HepG2 (cell line): ENCODE results near the gene AZU1. TPM values are rescaled to one million over a fixed set of nuclear protein-coding genes. Genes with fewer than 3 reads are reported as not detected.
A peak's percentile ranks its signal among the peaks of the same experiment; 100 is the strongest.

Source experiments
- BRD4 ChIP-seq: sonication (generic); formaldehyde crosslinking; IDR thresholded peaks from 2 replicates; pipeline ENCODE4 v1.4.0; 2020; ENCODE audit warnings: missing genetic modification reagents
- FOSL2 ChIP-seq: sonication (generic); formaldehyde crosslinking; IDR thresholded peaks from 2 replicates; pipeline ENCODE4 v1.4.0; 2020; ENCODE audit warnings: missing genetic modification reagents
- IRF2 ChIP-seq: IDR thresholded peaks from 2 replicates; pipeline ENCODE4 v1.6.1; 2018; ENCODE audit warnings: missing genetic modification reagents, missing compliant biosample characterization
- NBN ChIP-seq: fragments of 450-650 bp; conservative IDR thresholded peaks from 2 replicates; pipeline ENCODE4 v1.6.1; 2017
- PCBP2 ChIP-seq: fragments of 200-400 bp; formaldehyde crosslinking; optimal IDR thresholded peaks from 2 replicates; pipeline ENCODE3; 2018; ENCODE audit warnings: low read length, low read depth; ENCODE audit not compliant: poor library complexity, severe bottlenecking
- SCMH1 ChIP-seq: sonication (generic); formaldehyde crosslinking; IDR thresholded peaks from 2 replicates; pipeline ENCODE4 v1.9.0; 2021; ENCODE audit warnings: missing genetic modification reagents, mild to moderate bottlenecking, borderline replicate concordance
- SUZ12 ChIP-seq: fragments of 150-350 bp; IDR thresholded peaks from 2 replicates; pipeline ENCODE4 v1.6.1; 2014; ENCODE audit warnings: low read depth, low read length
- SYNCRIP ChIP-seq: fragments of 200-400 bp; formaldehyde crosslinking; IDR thresholded peaks from 2 replicates; pipeline ENCODE4 v1.6.1; 2018; ENCODE audit warnings: mild to moderate bottlenecking, low read depth, low read length; ENCODE audit not compliant: insufficient read depth
- XRCC5 ChIP-seq: fragments of 200-400 bp; formaldehyde crosslinking; optimal IDR thresholded peaks from 2 replicates; pipeline ENCODE3; 2017; ENCODE audit warnings: mild to moderate bottlenecking, low read length
- ZNF282 ChIP-seq: fragments of 450-650 bp; IDR thresholded peaks from 2 replicates; pipeline ENCODE4 v1.6.1; 2018; ENCODE audit not compliant: partially characterized antibody
- ZSCAN12 ChIP-seq: sonication (generic); formaldehyde crosslinking; IDR thresholded peaks from 2 replicates; pipeline ENCODE4 v1.9.0; 2021; ENCODE audit warnings: mild to moderate bottlenecking, missing genetic modification reagents
- polyA plus RNA-seq, 8 experiments: library from polyadenylated mRNA; depleted of rRNA in 3 of 8; stranded (reverse) in 7 of 8; unstranded in 1 of 8; fragments of >200 nt; fragmentation: Illumina TruSeq in 4 of 8; extraction: Trizol in 4 of 8; gene quantifications; 2 replicates each; pipeline versions ENCODE4 v1.2.1 to v1.2.3, GENCODE V29; 2011 to 2016; ENCODE audit warnings: low read depth in 4 of 8, missing spikeins in 1 of 8, mixed read lengths in 1 of 8; ENCODE audit not compliant: insufficient read depth in 1 of 8
- total RNA-seq, 5 experiments: library from RNA; depleted of rRNA; stranded (reverse); fragments of >200 nt; fragmentation: Illumina TruSeq; extraction: Trizol; gene quantifications; 2 replicates each; pipeline ENCODE4 v1.2.3, GENCODE V29; 2016; ENCODE audit warnings: low read depth in 1 of 5
- TF ChIP-seq, protein P1 (sequence below): sonication (generic); formaldehyde crosslinking; IDR thresholded peaks from 2 replicates; pipeline ENCODE4 v1.5.1; 2020; ENCODE audit warnings: mild to moderate bottlenecking, missing genetic modification reagents, borderline replicate concordance
- TF ChIP-seq, protein P2 (sequence below): IDR thresholded peaks from 2 replicates; pipeline ENCODE4 v1.6.1; 2016; ENCODE audit warnings: low read depth, control low read depth
- TF ChIP-seq, protein P3 (sequence below): sonication (generic); formaldehyde crosslinking; IDR thresholded peaks from 2 replicates; pipeline ENCODE4 v1.4.0; 2020; ENCODE audit warnings: missing genetic modification reagents
- TF ChIP-seq, protein P4 (sequence below): sonication (generic); formaldehyde crosslinking; IDR thresholded peaks from 2 replicates; pipeline ENCODE4 v1.8.1; 2022; ENCODE audit warnings: mild to moderate bottlenecking, missing genetic modification reagents
- TF ChIP-seq, protein P5 (sequence below): sonication (generic); formaldehyde crosslinking; IDR thresholded peaks from 2 replicates; pipeline ENCODE4 v1.5.1; 2020; ENCODE audit warnings: missing genetic modification reagents, mild to moderate bottlenecking, borderline replicate concordance
- TF ChIP-seq, protein P6 (sequence below): IDR thresholded peaks from 2 replicates; pipeline ENCODE4 v1.6.1; 2016; ENCODE audit warnings: missing compliant biosample characterization, missing genetic modification reagents, borderline replicate concordance

The AZU1 gene
- total and polyA plus RNA-seq, 2 of the 13 experiments (the other 11 are each of a cell fraction or from before 2014, with no cell fraction given) = not detected

DNA sequence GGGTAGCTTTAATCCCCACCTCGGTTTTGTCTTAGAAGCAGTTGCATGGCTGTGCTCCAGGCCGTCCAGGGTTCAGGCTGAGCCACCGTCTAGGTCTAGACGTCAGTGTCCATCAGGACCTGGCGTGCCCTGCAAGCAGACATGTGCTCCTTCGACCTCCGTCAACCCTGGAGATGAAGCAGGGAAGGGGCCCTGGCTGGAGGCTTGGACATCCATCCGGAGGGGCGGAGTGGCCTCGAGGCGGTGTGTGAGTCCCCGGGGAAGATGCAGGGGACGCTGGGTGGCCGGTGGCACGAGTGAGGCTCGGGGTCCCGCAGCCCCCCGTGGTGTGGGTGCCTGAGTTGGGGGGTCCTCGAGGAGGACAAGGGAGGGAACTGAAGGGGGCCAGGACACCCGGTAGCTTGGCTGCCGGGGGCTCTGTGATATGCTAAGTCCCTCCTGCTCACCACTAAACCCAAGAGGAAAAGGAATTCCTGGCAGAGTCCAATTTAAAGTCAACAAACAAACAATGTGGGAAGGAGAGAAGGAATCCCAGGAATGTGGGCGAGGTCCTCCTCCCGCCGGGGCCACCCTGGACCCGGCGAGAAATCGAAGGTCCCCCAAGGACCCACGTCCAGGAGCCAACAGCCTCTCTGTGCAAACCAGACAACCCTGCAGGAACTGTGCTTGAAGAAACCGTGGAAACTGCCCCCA, 45.3 kb upstream of the AZU1 start (continued):
- TF ChIP-seq, protein P1, sequence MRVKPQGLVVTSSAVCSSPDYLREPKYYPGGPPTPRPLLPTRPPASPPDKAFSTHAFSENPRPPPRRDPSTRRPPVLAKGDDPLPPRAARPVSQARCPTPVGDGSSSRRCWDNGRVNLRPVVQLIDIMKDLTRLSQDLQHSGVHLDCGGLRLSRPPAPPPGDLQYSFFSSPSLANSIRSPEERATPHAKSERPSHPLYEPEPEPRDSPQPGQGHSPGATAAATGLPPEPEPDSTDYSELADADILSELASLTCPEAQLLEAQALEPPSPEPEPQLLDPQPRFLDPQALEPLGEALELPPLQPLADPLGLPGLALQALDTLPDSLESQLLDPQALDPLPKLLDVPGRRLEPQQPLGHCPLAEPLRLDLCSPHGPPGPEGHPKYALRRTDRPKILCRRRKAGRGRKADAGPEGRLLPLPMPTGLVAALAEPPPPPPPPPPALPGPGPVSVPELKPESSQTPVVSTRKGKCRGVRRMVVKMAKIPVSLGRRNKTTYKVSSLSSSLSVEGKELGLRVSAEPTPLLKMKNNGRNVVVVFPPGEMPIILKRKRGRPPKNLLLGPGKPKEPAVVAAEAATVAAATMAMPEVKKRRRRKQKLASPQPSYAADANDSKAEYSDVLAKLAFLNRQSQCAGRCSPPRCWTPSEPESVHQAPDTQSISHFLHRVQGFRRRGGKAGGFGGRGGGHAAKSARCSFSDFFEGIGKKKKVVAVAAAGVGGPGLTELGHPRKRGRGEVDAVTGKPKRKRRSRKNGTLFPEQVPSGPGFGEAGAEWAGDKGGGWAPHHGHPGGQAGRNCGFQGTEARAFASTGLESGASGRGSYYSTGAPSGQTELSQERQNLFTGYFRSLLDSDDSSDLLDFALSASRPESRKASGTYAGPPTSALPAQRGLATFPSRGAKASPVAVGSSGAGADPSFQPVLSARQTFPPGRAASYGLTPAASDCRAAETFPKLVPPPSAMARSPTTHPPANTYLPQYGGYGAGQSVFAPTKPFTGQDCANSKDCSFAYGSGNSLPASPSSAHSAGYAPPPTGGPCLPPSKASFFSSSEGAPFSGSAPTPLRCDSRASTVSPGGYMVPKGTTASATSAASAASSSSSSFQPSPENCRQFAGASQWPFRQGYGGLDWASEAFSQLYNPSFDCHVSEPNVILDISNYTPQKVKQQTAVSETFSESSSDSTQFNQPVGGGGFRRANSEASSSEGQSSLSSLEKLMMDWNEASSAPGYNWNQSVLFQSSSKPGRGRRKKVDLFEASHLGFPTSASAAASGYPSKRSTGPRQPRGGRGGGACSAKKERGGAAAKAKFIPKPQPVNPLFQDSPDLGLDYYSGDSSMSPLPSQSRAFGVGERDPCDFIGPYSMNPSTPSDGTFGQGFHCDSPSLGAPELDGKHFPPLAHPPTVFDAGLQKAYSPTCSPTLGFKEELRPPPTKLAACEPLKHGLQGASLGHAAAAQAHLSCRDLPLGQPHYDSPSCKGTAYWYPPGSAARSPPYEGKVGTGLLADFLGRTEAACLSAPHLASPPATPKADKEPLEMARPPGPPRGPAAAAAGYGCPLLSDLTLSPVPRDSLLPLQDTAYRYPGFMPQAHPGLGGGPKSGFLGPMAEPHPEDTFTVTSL = no peak
- TF ChIP-seq, protein P2, sequence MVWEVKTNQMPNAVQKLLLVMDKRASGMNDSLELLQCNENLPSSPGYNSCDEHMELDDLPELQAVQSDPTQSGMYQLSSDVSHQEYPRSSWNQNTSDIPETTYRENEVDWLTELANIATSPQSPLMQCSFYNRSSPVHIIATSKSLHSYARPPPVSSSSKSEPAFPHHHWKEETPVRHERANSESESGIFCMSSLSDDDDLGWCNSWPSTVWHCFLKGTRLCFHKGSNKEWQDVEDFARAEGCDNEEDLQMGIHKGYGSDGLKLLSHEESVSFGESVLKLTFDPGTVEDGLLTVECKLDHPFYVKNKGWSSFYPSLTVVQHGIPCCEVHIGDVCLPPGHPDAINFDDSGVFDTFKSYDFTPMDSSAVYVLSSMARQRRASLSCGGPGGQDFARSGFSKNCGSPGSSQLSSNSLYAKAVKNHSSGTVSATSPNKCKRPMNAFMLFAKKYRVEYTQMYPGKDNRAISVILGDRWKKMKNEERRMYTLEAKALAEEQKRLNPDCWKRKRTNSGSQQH = no peak
- TF ChIP-seq, protein P3, sequence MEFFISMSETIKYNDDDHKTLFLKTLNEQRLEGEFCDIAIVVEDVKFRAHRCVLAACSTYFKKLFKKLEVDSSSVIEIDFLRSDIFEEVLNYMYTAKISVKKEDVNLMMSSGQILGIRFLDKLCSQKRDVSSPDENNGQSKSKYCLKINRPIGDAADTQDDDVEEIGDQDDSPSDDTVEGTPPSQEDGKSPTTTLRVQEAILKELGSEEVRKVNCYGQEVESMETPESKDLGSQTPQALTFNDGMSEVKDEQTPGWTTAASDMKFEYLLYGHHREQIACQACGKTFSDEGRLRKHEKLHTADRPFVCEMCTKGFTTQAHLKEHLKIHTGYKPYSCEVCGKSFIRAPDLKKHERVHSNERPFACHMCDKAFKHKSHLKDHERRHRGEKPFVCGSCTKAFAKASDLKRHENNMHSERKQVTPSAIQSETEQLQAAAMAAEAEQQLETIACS = peak; percentile 20; the same call in 1 of the 2 replicates
- TF ChIP-seq ZSCAN12 (CRISPR knock-in tag) (no peak), XRCC5 (no peak), BRD4 (CRISPR knock-in tag) (0 out of 2 replicates have a peak, but pooled peaks have one; percentile 14), IRF2 (peak; percentile 48), PCBP2 (no peak), ZNF282 (no peak), SYNCRIP (no peak), SUZ12 (no peak), SCMH1 (CRISPR knock-in tag) (no peak), FOSL2 (CRISPR knock-in tag) (peak; percentile 24; the same call in 1 of the 2 replicates), NBN (no peak)
- TF ChIP-seq, protein P4, sequence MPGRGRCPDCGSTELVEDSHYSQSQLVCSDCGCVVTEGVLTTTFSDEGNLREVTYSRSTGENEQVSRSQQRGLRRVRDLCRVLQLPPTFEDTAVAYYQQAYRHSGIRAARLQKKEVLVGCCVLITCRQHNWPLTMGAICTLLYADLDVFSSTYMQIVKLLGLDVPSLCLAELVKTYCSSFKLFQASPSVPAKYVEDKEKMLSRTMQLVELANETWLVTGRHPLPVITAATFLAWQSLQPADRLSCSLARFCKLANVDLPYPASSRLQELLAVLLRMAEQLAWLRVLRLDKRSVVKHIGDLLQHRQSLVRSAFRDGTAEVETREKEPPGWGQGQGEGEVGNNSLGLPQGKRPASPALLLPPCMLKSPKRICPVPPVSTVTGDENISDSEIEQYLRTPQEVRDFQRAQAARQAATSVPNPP (CRISPR knock-in tag) = no peak
- TF ChIP-seq, protein P5, sequence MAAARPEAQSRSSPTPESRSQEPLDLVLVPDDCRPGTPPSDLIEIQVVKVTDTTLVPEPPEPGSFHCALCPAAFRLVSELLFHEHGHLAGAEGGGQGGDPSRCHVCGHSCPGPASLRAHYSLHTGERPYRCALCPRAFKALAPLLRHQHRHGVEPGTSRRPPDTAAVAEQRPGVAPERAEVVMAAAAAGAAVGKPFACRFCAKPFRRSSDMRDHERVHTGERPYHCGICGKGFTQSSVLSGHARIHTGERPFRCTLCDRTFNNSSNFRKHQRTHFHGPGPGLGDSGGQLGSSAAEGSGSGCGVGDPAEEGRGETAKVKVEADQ (CRISPR knock-in tag) = no peak
- TF ChIP-seq, protein P6, sequence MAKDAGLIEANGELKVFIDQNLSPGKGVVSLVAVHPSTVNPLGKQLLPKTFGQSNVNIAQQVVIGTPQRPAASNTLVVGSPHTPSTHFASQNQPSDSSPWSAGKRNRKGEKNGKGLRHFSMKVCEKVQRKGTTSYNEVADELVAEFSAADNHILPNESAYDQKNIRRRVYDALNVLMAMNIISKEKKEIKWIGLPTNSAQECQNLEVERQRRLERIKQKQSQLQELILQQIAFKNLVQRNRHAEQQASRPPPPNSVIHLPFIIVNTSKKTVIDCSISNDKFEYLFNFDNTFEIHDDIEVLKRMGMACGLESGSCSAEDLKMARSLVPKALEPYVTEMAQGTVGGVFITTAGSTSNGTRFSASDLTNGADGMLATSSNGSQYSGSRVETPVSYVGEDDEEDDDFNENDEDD = no peak
